GM21786 (cell line): Measurements from ENCODE around the gene STX7.
A peak's percentile ranks its signal among the peaks of the same experiment; 100 is the strongest.

ENCODE experiments used
- ATAC-seq: cut with Tn5 transposase; IDR thresholded peaks from one replicate; pipeline ENCODE4 v1.9.1; 2021; ENCODE audit not compliant: unreplicated experiment

The STX7 gene

GRCh38 chr6:132506869-132507808, 5.8 kb downstream of the STX7 start:
- no peak for ATAC-seq

GRCh38 chr6:132506461-132506860, 6.5 kb downstream of the STX7 start:
- no peak for ATAC-seq

GRCh38 chr6:132505158-132505557, 7.8 kb downstream of the STX7 start:
- ATAC-seq, result no peak

- ATAC-seq, result no peak
Measured at GRCh38 chr6:132504757-132505156, 8.2 kb downstream of the STX7 start.

- no peak for ATAC-seq
Measured at GRCh38 chr6:132499757-132500156, 13.2 kb downstream of the STX7 start.

- ATAC-seq, result peak; percentile 46
Measured at GRCh38 chr6:132498638-132499037, 14.3 kb downstream of the STX7 start.

- ATAC-seq, result no peak
Measured at GRCh38 chr6:132496519-132497180, 16.3 kb downstream of the STX7 start.

- ATAC-seq, result peak; percentile 45
Measured at GRCh38 chr6:132495604-132496079, 17.3 kb downstream of the STX7 start.

- ATAC-seq, result peak; percentile 21
Measured at GRCh38 chr6:132494954-132495353, 18.0 kb downstream of the STX7 start.

- ATAC-seq, result no peak
Measured at GRCh38 chr6:132491881-132492280, 21.0 kb downstream of the STX7 start.

- no peak for ATAC-seq
Measured at GRCh38 chr6:132491303-132491702, 21.6 kb downstream of the STX7 start.

- peak; percentile 51 for ATAC-seq
Measured at GRCh38 chr6:132490478-132491204, 22.3 kb downstream of the STX7 start.

- ATAC-seq, result peak; percentile 38
Measured at GRCh38 chr6:132490024-132490423, 22.9 kb downstream of the STX7 start.

GRCh38 chr6:132489376-132489775, 23.5 kb downstream of the STX7 start:
- no peak for ATAC-seq

- ATAC-seq, result no peak
Measured at GRCh38 chr6:132487762-132488161, 25.2 kb downstream of the STX7 start.

GRCh38 chr6:132484680-132485018, 28.3 kb downstream of the STX7 start:
- peak; percentile 37 for ATAC-seq

GRCh38 chr6:132483779-132484679, 28.9 kb downstream of the STX7 start:
- peak; percentile 56 for ATAC-seq

- no peak for ATAC-seq
Measured at GRCh38 chr6:132482581-132482980, 30.3 kb downstream of the STX7 start.

- ATAC-seq, result peak; percentile 36
Measured at GRCh38 chr6:132481189-132481588, 31.7 kb downstream of the STX7 start.

- ATAC-seq, result no peak
Measured at GRCh38 chr6:132479131-132479530, 33.8 kb downstream of the STX7 start.
